Aorta (tissue), 5 donors: ENCODE results near the gene SPECC1. TPM values are rescaled to one million over a fixed set of nuclear protein-coding genes. Genes with fewer than 3 reads are reported as not detected.

Source experiments
- ATAC-seq: fragments of 200-7000 bp; cut with Tn5 transposase; one replicate; pipeline ENCODE4 v1.9.1; 2022; ENCODE audit warnings: moderate library complexity; ENCODE audit not compliant: low FRiP score
- DNase-seq, 2 donors: peaks; one replicate each; pipeline ENCODE4 v3.0.0-alpha.2; 2020
- H3K27ac ChIP-seq, 2 donors: one replicate each; pipeline ENCODE4 v1.5.1; 2013; ENCODE audit warnings: low read length in 2 of 2, mild to moderate bottlenecking in 2 of 2, moderate library complexity in 2 of 2, control low read depth in 1 of 2, inconsistent platforms in 1 of 2, low read depth in 1 of 2
- H3K27me3 ChIP-seq, 2 donors: one replicate each; pipeline ENCODE4 v1.6.1; 2013; ENCODE audit warnings: control low read depth in 1 of 2, low read length in 1 of 2, mild to moderate bottlenecking in 1 of 2, moderate library complexity in 1 of 2; ENCODE audit not compliant: insufficient read depth in 2 of 2, control insufficient read depth in 1 of 2
- H3K36me3 ChIP-seq, 2 donors: one replicate each; pipeline ENCODE4 v1.6.1; 2013; ENCODE audit warnings: control low read depth in 1 of 2, low read length in 1 of 2, mild to moderate bottlenecking in 1 of 2; ENCODE audit not compliant: insufficient read depth in 2 of 2, control insufficient read depth in 1 of 2
- H3K4me1 ChIP-seq, 2 donors: one replicate each; pipeline ENCODE4 v1.6.1; 2013; ENCODE audit warnings: low read length in 2 of 2, control low read depth in 1 of 2, mild to moderate bottlenecking in 1 of 2, moderate library complexity in 1 of 2; ENCODE audit not compliant: insufficient read depth in 2 of 2, control insufficient read depth in 1 of 2
- H3K4me3 ChIP-seq, 2 donors: one replicate each; pipeline ENCODE4 v1.5.1; 2013; ENCODE audit warnings: low read length in 2 of 2, control low read depth in 1 of 2, mild to moderate bottlenecking in 1 of 2
- H3K9me3 ChIP-seq: one replicate; pipeline ENCODE4 v1.6.1; 2013; ENCODE audit warnings: mild to moderate bottlenecking, low read length; ENCODE audit not compliant: control insufficient read depth
- WGBS, 2 donors: extraction: QIAGEN DNeasy Blood & Tissue Kit; methylation state at CpG; one replicate each; pipeline ENCODE4 v1.1.7; 2013; 5-methylcytosine and 5-hydroxymethylcytosine counted together
- intact Hi-C, 2 donors: fragments of 100-400 bp; cut with DNase I; formaldehyde crosslinking; loops; one replicate each; pipeline versions ENCODE4 v1.14.2 to v1.15.0; 2022
- polyA plus RNA-seq, 2 donors: library from polyadenylated mRNA; stranded (reverse); fragments of 200-250 nt; gene quantifications; one replicate each; pipeline ENCODE4 v1.2.3, GENCODE V29; 2013
- total RNA-seq, 2 donors: library from RNA; stranded (reverse); fragmentation: NEBNext Ultra II Directional; extraction: Animal tissue kit (Norgen Biotek cat#: 25700); gene quantifications; one replicate each; pipeline ENCODE4 v1.2.1, GENCODE V29; 2021
- donor health status: healthy with polysubstance abuse.
- donor health status: Bipolar disorder and iron deficiency.
- donor health status: DM: no; HTN: no; CAD: no.
- donor health status: DM: no; HTN: no; CAD: no.
- donor health status: DM: yes; HTN: yes; CAD: no.

Gene SPECC1
- total and polyA plus RNA-seq, 4 donors: 37.4 to 68.8 (median 50.3) TPM

DNA sequence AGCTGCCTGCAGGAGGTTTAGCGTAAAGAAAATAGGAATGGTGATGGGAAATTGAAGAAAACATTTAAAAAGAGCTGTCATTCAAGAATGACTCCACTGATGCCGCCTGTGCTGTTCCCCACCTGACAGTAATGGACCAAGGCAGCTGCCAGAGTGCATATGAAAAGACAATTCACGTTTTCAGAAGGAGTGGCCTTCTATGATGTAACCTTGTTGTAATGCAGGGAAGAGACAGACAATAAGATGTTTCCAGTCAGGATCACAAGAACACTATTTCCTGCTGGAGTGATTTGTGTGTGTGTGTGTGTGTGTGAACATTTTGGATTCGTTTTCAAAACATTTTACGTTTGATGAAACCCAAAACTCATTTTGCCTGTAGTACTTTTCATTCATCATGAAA lies 254.4 kb downstream of the SPECC1 start:
- intact Hi-C loops: loop anchor here in 1 of 2 donors (5.0 kb wide), 1 partner anchor 36 kb away; no protein-coding TSS in a partner anchor

GRCh38 chr17:20264996-20265395 lies 255.8 kb downstream of the SPECC1 start:
- Histone ChIP-seq H3K4me3 (no peak overlapping the region), H3K36me3 (peaks cover 0 to 1% of the 10 kb centered on the region in 2 donors), H3K27ac (peak overlapping the region in 1 of 2 donors; percentile 89), H3K27me3 (no peaks in the 10 kb centered on the region), H3K4me1 (peaks cover 2 to 3% of the 10 kb centered on the region in 2 donors), H3K9me3 (no peaks in the 10 kb centered on the region)
- ATAC-seq (peak; percentile 19), DNase-seq (no peak)
- intact Hi-C loops: loop anchor here in 1 of 2 donors (5.0 kb wide), 1 partner anchor 38 kb away; no protein-coding TSS in a partner anchor
- WGBS, 2 donors: 5 to 10% methylated on average over 6 of the region's 6 CpGs

More for the DNA sequence above, 254.4 kb downstream of the SPECC1 start:
- ATAC-seq (no peak), DNase-seq (no peak)
- no peak overlapping the region for H3K4me3 ChIP-seq
- no peaks in the 10 kb centered on the region for H3K27me3 ChIP-seq
- no peaks in the 10 kb centered on the region for H3K9me3 ChIP-seq
- WGBS, 2 donors: 27 to 32% methylated on average over 5 of the region's 5 CpGs
- peaks cover 0 to 1% of the 10 kb centered on the region in 2 donors for H3K36me3 ChIP-seq
- H3K27ac ChIP-seq: peak overlapping the region; percentile 89 to 91
- H3K4me1 ChIP-seq: peaks cover 2 to 3% of the 10 kb centered on the region in 2 donors

GRCh38 chr17:20266806-20267458 lies 257.8 kb downstream of the SPECC1 start:
- H3K9me3 ChIP-seq: no peaks in the 10 kb centered on the region
- no peaks in the 10 kb centered on the region for H3K27me3 ChIP-seq
- H3K4me3 ChIP-seq: no peak overlapping the region
- peak overlapping the region; percentile 57 to 86 for H3K27ac ChIP-seq
- no peaks in the 10 kb centered on the region for H3K36me3 ChIP-seq
- DNase-seq (no peak), ATAC-seq (no peak)
- peaks cover 2 to 3% of the 10 kb centered on the region in 2 donors for H3K4me1 ChIP-seq
- 70 to 71% methylated on average over 11 of the region's 11 CpGs for WGBS, 2 donors
- intact Hi-C loops: no loop called here

DNA sequence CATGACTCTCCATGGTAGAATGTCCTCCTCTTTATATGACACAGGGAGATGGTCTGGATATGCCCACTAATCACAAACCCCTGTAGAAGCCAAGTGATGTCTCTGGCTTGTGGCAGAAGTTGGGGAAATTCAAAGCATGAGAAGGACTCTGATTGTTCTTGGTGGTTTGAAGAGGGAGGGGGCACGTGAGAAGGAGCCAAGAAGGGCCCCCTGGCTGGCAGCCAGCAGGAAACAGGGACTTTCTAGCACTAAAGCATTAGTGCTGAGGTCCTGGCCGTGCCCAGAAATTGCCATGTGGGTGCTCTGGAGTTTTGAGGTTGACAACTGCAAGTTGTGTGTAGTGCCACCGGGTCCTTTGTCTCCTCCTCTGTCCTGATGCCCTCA lies 258.3 kb downstream of the SPECC1 start:
- peak overlapping the region; percentile 57 to 86 for H3K27ac ChIP-seq
- intact Hi-C loops: no loop called here
- DNase-seq: no peak

GRCh38 chr17:20270369-20270768 lies 261.2 kb downstream of the SPECC1 start:
- Histone ChIP-seq H3K27me3 (no peaks in the 10 kb centered on the region), H3K4me3 (no peak overlapping the region), H3K27ac (no peak overlapping the region), H3K4me1 (no peaks in the 10 kb centered on the region), H3K9me3 (no peaks in the 10 kb centered on the region), H3K36me3 (no peaks in the 10 kb centered on the region)
- WGBS, 2 donors: 93 to 98% methylated on average over 3 of the region's 3 CpGs
- ATAC-seq (no peak), DNase-seq (no peak)
- intact Hi-C loops: no loop called here

More for the DNA sequence above, 258.3 kb downstream of the SPECC1 start:
- no peak overlapping the region for H3K4me3 ChIP-seq
- 4 to 5% methylated on average over 3 of the region's 3 CpGs for WGBS, 2 donors
- H3K9me3 ChIP-seq: no peaks in the 10 kb centered on the region
- no peak for ATAC-seq
- no peaks in the 10 kb centered on the region for H3K27me3 ChIP-seq
- no peaks in the 10 kb centered on the region for H3K36me3 ChIP-seq
- H3K4me1 ChIP-seq: peaks cover 2 to 3% of the 10 kb centered on the region in 2 donors

DNA sequence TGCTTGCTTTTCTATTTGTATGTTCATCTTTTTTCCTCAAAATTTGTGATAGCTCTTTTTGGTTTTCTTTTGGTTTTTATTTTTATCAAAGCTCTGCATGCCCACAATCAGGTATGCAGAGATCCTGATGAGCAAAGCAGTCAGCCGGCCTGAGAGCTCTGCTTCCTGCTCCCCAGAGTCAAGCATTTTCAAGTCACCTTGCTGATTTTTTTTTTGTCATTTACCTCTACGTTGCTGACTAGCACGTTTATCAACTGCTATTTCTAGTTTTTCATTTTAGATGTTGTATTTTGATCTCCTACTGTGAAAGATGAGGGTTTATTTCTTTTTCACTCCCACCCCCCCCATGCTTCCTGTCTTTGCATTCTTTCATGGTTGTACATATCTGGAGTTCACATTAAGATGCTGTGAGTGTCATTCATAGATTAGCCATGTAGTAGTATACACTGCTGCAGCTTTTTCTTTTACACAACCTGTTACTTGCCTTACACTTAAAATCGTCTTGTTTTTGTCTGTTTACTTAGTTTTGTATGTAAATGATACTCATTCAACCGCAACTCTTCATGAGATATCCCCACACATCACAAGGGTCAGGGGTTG lies 262.0 kb downstream of the SPECC1 start:
- Histone ChIP-seq H3K4me1 (no peaks in the 10 kb centered on the region), H3K27me3 (no peaks in the 10 kb centered on the region), H3K4me3 (no peak overlapping the region), H3K36me3 (no peaks in the 10 kb centered on the region), H3K27ac (no peak overlapping the region), H3K9me3 (no peaks in the 10 kb centered on the region)
- 66 to 72% methylated on average over 5 of the region's 5 CpGs for WGBS, 2 donors
- ATAC-seq (no peak), DNase-seq (no peak)
- intact Hi-C loops: no loop called here

DNA sequence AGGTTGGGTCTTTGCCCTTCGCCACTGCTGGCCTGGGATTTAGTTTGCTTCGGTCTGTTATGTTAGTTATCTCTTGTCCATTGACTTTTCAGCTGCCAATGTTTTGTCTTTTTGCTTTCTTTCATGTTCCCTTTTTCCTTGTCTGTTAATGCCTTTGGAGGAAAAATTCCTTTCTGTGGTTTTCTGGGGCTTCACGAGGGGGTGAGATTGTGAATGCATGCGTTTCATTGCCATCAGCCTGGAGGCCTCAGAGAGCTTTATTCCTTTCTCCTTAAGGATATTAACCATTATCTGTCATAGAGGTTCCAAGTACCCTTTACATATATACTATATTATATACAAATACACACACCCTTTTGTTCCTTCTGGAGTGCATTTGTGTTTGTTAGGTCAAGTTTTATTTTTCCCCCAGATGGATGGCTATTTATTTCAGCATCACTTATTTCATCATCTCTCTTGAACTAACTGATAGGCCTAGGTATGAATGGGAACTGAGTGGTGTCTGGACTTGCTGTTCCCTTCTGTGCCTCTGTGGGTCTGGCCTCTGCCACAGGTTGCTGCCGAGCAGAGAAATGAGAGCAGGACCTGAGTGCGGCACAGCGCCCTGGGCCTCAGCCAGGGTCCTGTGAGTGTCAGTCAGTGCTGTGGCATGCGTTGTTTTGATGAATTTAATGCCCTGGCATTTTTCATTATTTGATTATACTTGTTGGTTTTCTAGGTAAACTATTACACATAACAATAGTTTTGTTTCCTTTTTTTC lies 264.8 kb downstream of the SPECC1 start:
- Histone ChIP-seq H3K27ac (peak overlapping the region in 1 of 2 donors; percentile 28), H3K4me1 (peaks cover 0 to 2% of the 10 kb centered on the region in 2 donors), H3K27me3 (no peaks in the 10 kb centered on the region), H3K9me3 (no peaks in the 10 kb centered on the region), H3K4me3 (no peak overlapping the region), H3K36me3 (no peaks in the 10 kb centered on the region)
- no peak for ATAC-seq
- intact Hi-C loops: no loop called here
- WGBS, 2 donors: 73 to 84% methylated on average over 8 of the region's 8 CpGs
- DNase-seq: no peak

- H3K4me3 ChIP-seq: no peak overlapping the region
- H3K27ac ChIP-seq: no peak overlapping the region
- WGBS, 2 donors: 95% methylated on average over 2 of the region's 2 CpGs
- H3K4me1 ChIP-seq: peaks cover 0 to 2% of the 10 kb centered on the region in 2 donors
- H3K36me3 ChIP-seq: no peaks in the 10 kb centered on the region
- ATAC-seq (no peak), DNase-seq (no peak)
- no peaks in the 10 kb centered on the region for H3K27me3 ChIP-seq
- intact Hi-C loops: no loop called here
- no peaks in the 10 kb centered on the region for H3K9me3 ChIP-seq
These were observed 266.5 kb downstream of the SPECC1 start for GRCh38 chr17:20275653-20276052.
